Smooth muscle cell (in vitro differentiated cells): ENCODE measurements around the gene FAM219A. TPM values are rescaled to one million over a fixed set of nuclear protein-coding genes. Genes with fewer than 3 reads are reported as not detected.
"Not testable (repeated sequence)": the region's sequence is repeated elsewhere in the genome, so short reads cannot be mapped to it uniquely, and the experiment has no call there.

Experiments used
- DNase-seq: peaks from one replicate; lab custom pipeline; 2025; ENCODE audit not compliant: unreplicated experiment; lab: John Stamatoyannopoulos, UW
- H2AFZ ChIP-seq: fragments of 200-600 bp; sonication (generic); 2 replicates; pipeline ENCODE4 v1.6.0; 2016; ENCODE audit warnings: antibody characterized with exemption, low read depth, mild to moderate bottlenecking
- H3F3A ChIP-seq: fragments of 200-600 bp; sonication (generic); 2 replicates; pipeline ENCODE4 v1.6.0; 2017; ENCODE audit warnings: antibody characterized with exemption, low read depth
- H3K27ac ChIP-seq: fragments of 200-600 bp; sonication (generic); 2 replicates; pipeline ENCODE4 v1.5.1; 2016; ENCODE audit warnings: low read depth, mild to moderate bottlenecking
- H3K27me3 ChIP-seq: fragments of 200-600 bp; sonication (generic); 2 replicates; pipeline ENCODE4 v1.6.1; 2016; ENCODE audit warnings: low read depth, mild to moderate bottlenecking
- H3K36me3 ChIP-seq: fragments of 200-600 bp; sonication (generic); 2 replicates; pipeline ENCODE4 v1.5.1; 2016; ENCODE audit warnings: low read depth
- H3K4me1 ChIP-seq: fragments of 200-600 bp; sonication (generic); 2 replicates; pipeline ENCODE4 v1.5.1; 2016; ENCODE audit warnings: low read depth
- H3K4me2 ChIP-seq: fragments of 200-600 bp; sonication (generic); 2 replicates; pipeline ENCODE4 v1.6.0; 2016; ENCODE audit warnings: mild to moderate bottlenecking
- H3K4me3 ChIP-seq: fragments of 200-600 bp; sonication (generic); 2 replicates; pipeline ENCODE4 v1.5.1; 2016; ENCODE audit warnings: mild to moderate bottlenecking
- H3K79me2 ChIP-seq: fragments of 200-600 bp; sonication (generic); 2 replicates; pipeline ENCODE4 v1.6.0; 2016; ENCODE audit warnings: low read depth, mild to moderate bottlenecking
- H3K9ac ChIP-seq: fragments of 200-600 bp; sonication (generic); 2 replicates; pipeline ENCODE4 v1.6.0; 2016; ENCODE audit warnings: low read depth
- H3K9me3 ChIP-seq: fragments of 200-600 bp; sonication (generic); replicated peaks from 2 replicates; pipeline ENCODE4 v1.5.1; 2016; ENCODE audit warnings: low read depth
- H4K20me1 ChIP-seq: fragments of 200-600 bp; sonication (generic); 2 replicates; pipeline ENCODE4 v1.6.0; 2016; ENCODE audit warnings: low read depth
- WGBS: methylation state at CpG from one replicate; pipeline ENCODE4 v1.1.7; 2016; ENCODE audit warnings: low lambda C conversion rate; 5-methylcytosine and 5-hydroxymethylcytosine counted together
- polyA plus RNA-seq: library from polyadenylated mRNA; unstranded; fragments of >200 nt; fragmentation: Nextera tagmentation; extraction: Ambion mirVana; gene quantifications from 2 replicates; pipeline ENCODE4 v1.2.1, GENCODE V29; 2016
- total RNA-seq: library from RNA; depleted of rRNA; stranded (reverse); fragments of >200 nt; gene quantifications from 2 replicates; pipeline ENCODE4 v1.2.3, GENCODE V29; 2014
- TF ChIP-seq, protein P1 (sequence below): fragments of 200-600 bp; sonication (generic); IDR thresholded peaks from 2 replicates; pipeline ENCODE4 v1.5.1; 2017; ENCODE audit warnings: borderline replicate concordance, mild to moderate bottlenecking, antibody characterized with exemption; ENCODE audit not compliant: insufficient read depth, poor library complexity, severe bottlenecking

Gene FAM219A
- total and polyA plus RNA-seq, 2 experiments from 2014 or later = 13.3 to 29.5 TPM

DNA sequence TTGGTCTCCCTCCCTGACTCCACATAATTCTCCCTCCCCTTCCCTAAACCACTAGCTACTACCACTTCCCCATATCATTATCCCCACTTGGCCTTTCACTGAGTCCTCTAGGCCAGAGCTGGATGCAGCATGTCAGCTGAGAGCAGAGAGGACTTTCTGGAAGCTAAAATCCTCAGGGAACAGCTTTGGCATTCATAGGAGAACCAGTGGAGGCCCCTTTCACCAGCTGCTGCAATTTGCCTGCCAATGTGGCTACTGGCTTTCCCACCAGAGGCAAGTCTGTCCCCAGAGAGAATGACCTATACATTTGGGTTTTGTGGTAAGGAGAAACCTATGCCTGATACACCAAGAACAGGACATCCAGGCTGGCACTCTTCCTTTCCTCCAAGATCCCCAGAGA lies 14.4 kb downstream of the FAM219A start:
- Histone ChIP-seq H3K79me2 (peaks cover 41% of the 10 kb centered on the region), H3K9ac (no peak overlapping the region)

GRCh38 chr9:34443533-34443932 lies 14.8 kb downstream of the FAM219A start:
- H3K79me2 ChIP-seq = peaks cover 37% of the 10 kb centered on the region

More for the DNA sequence above, 14.4 kb downstream of the FAM219A start:
- Histone ChIP-seq H3K4me3 (no peak overlapping the region), H3K9me3 (no peaks in the 10 kb centered on the region), H4K20me1 (peaks cover 100% of the 10 kb centered on the region), H3K4me2 (no peak overlapping the region), H2AFZ (no peak overlapping the region), H3K36me3 (no peaks in the 10 kb centered on the region), H3K4me1 (no peaks in the 10 kb centered on the region), H3F3A (no peaks in the 10 kb centered on the region), H3K27ac (no peak overlapping the region), H3K27me3 (no peaks in the 10 kb centered on the region)
- no peak for DNase-seq
- TF ChIP-seq, protein P1, sequence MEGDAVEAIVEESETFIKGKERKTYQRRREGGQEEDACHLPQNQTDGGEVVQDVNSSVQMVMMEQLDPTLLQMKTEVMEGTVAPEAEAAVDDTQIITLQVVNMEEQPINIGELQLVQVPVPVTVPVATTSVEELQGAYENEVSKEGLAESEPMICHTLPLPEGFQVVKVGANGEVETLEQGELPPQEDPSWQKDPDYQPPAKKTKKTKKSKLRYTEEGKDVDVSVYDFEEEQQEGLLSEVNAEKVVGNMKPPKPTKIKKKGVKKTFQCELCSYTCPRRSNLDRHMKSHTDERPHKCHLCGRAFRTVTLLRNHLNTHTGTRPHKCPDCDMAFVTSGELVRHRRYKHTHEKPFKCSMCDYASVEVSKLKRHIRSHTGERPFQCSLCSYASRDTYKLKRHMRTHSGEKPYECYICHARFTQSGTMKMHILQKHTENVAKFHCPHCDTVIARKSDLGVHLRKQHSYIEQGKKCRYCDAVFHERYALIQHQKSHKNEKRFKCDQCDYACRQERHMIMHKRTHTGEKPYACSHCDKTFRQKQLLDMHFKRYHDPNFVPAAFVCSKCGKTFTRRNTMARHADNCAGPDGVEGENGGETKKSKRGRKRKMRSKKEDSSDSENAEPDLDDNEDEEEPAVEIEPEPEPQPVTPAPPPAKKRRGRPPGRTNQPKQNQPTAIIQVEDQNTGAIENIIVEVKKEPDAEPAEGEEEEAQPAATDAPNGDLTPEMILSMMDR = no peak

DNA sequence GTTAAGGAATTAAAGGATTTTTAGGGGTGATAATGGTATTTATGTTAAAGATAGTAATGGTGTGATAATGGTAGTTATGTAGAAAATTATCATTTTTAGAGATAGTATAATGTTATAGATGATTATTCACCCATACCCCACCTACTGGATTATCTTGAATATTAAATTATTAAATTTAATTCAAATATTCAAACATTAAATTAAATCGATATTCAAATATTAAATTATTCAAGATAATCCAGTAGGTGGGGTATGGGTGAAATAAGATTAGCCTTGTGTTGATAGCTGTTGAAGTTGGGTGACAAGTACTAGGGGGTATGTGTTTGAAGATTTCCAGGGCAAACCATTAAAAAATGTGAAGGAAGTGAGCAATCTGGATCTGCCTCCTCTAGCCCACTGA lies 15.6 kb downstream of the FAM219A start:
- no peaks in the 10 kb centered on the region for H3K36me3 ChIP-seq
- TF ChIP-seq, protein P1 = no peak
- no peak overlapping the region for H3K4me3 ChIP-seq
- no peak overlapping the region for H3K4me2 ChIP-seq
- H3K4me1 ChIP-seq = no peaks in the 10 kb centered on the region
- H4K20me1 ChIP-seq = peaks cover 100% of the 10 kb centered on the region
- WGBS = 97% methylated on average over 1 of the region's 1 CpG
- H3K27ac ChIP-seq = no peak overlapping the region
- peaks cover 29% of the 10 kb centered on the region for H3K79me2 ChIP-seq
- H2AFZ ChIP-seq = no peak overlapping the region
- H3K9ac ChIP-seq = no peak overlapping the region
- H3K9me3 ChIP-seq = no peaks in the 10 kb centered on the region
- H3K27me3 ChIP-seq = no peaks in the 10 kb centered on the region
- no peaks in the 10 kb centered on the region for H3F3A ChIP-seq
- DNase-seq = no peak

More at GRCh38 chr9:34443533-34443932, 14.8 kb downstream of the FAM219A start:
- H3K36me3 ChIP-seq = no peaks in the 10 kb centered on the region
- H3K27ac ChIP-seq = no peak overlapping the region
- TF ChIP-seq, protein P1 = no peak
- no peak for DNase-seq
- no peak overlapping the region for H3K9ac ChIP-seq
- H3K4me2 ChIP-seq = no peak overlapping the region
- H3F3A ChIP-seq = no peaks in the 10 kb centered on the region
- no peak overlapping the region for H2AFZ ChIP-seq
- H3K4me1 ChIP-seq = no peaks in the 10 kb centered on the region
- H3K4me3 ChIP-seq = no peak overlapping the region
- H3K9me3 ChIP-seq = no peaks in the 10 kb centered on the region
- H3K27me3 ChIP-seq = no peaks in the 10 kb centered on the region
- WGBS = 87% methylated on average over 2 of the region's 2 CpGs
- H4K20me1 ChIP-seq = peaks cover 100% of the 10 kb centered on the region

- Histone ChIP-seq H3K27me3 (no peaks in the 10 kb centered on the region), H3K4me3 (no peak overlapping the region), H3K27ac (no peak overlapping the region), H3K36me3 (no peaks in the 10 kb centered on the region), H3K9me3 (no peaks in the 10 kb centered on the region), H3F3A (no peaks in the 10 kb centered on the region), H4K20me1 (peaks cover 99% of the 10 kb centered on the region), H2AFZ (no peak overlapping the region), H3K4me2 (no peak overlapping the region), H3K79me2 (peaks cover 19% of the 10 kb centered on the region), H3K4me1 (no peaks in the 10 kb centered on the region), H3K9ac (no peak overlapping the region)
- no peak for DNase-seq
- TF ChIP-seq, protein P1 = no peak
These were observed 18.4 kb downstream of the FAM219A start for GRCh38 chr9:34440017-34440416.

DNA sequence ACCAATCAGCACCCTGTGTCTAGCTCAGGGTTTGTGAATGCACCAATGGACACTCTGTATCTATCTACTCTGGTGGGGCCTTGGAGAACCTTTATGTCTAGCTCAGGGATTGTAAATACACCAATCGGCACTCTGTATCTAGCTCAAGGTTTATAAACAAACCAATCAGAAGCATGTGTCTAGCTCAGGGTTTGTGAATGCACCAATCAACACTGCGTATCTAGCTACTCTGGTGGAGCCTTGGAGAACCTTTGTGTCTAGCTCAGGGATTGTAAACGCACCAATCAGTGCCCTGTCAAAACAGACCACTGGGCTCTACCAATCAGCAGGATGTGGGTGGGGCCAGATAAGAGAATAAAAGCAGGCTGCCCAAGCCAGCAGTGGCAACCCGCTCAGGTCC lies 19.9 kb downstream of the FAM219A start:
- H3K36me3 ChIP-seq, H3F3A ChIP-seq: not testable (repeated sequence)

DNA sequence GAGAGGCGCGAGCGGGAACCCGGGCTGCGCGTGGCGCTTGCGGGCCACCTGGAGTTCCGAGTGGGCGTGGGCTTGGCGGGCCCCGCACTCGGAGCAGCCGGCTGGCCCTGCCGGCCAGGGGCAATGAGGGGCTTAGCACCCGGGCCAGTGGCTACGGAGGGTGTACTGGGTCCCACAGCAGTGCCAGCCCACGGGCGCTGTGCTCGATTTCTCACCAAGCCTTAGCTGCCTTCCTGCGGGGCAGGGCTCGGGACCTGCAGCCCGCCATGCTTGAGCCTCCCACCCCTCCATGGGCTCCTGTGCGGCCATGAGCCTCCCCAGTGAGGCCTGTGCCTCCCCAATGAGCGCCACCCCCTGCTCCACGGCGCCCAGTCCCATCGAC lies 20.5 kb downstream of the FAM219A start:
- H3K4me3 ChIP-seq, H3F3A ChIP-seq, H3K4me1 ChIP-seq, DNase-seq, H3K27me3 ChIP-seq, H3K36me3 ChIP-seq, H3K79me2 ChIP-seq, H3K27ac ChIP-seq, H3K4me2 ChIP-seq, H3K9ac ChIP-seq, H2AFZ ChIP-seq, H3K9me3 ChIP-seq: not testable (repeated sequence)
- WGBS = over 99% methylated on average over 19 of the region's 28 CpGs
- H4K20me1 ChIP-seq = peaks cover 99% of the 10 kb centered on the region

More for the DNA sequence above, 19.9 kb downstream of the FAM219A start:
- not testable (repeated sequence) for H3K4me1 ChIP-seq, DNase-seq, H3K27me3 ChIP-seq, H2AFZ ChIP-seq, H3K27ac ChIP-seq, H3K9me3 ChIP-seq, H3K4me3 ChIP-seq, H3K9ac ChIP-seq, H3K4me2 ChIP-seq
- peaks cover 99% of the 10 kb centered on the region for H4K20me1 ChIP-seq
- peaks cover 11% of the 10 kb centered on the region for H3K79me2 ChIP-seq
- 95% methylated on average over 4 of the region's 4 CpGs for WGBS
